DMS153 (cell line): ENCODE data around the gene SLC30A4.

Source experiments
- DNase-seq: peaks from one replicate; lab custom pipeline; 2025; lab: John Stamatoyannopoulos, UW

Gene SLC30A4

GRCh38 chr15:45451265-45451664, 71.3 kb downstream of the SLC30A4 start:
- DNase-seq = no peak

- no peak for DNase-seq
Measured at GRCh38 chr15:45449916-45450867, 72.4 kb downstream of the SLC30A4 start.

- no peak for DNase-seq
Measured at GRCh38 chr15:45449395-45449794, 73.2 kb downstream of the SLC30A4 start.

GRCh38 chr15:45448066-45448915, 74.3 kb downstream of the SLC30A4 start:
- no peak for DNase-seq

GRCh38 chr15:45443645-45444044, 78.9 kb downstream of the SLC30A4 start:
- DNase-seq = no peak

GRCh38 chr15:45442507-45443135, 79.9 kb downstream of the SLC30A4 start:
- DNase-seq = no peak

- no peak for DNase-seq
Measured at GRCh38 chr15:45441686-45442085, 80.9 kb downstream of the SLC30A4 start.

- no peak for DNase-seq
Measured at GRCh38 chr15:45441036-45441435, 81.5 kb downstream of the SLC30A4 start.

- DNase-seq = no peak
Measured at GRCh38 chr15:45439521-45440260, 82.9 kb downstream of the SLC30A4 start.

- no peak for DNase-seq
Measured at GRCh38 chr15:45435124-45435903, 87.2 kb downstream of the SLC30A4 start.

- no peak for DNase-seq
Measured at GRCh38 chr15:45434078-45434567, 88.4 kb downstream of the SLC30A4 start.

- DNase-seq = no peak
Measured at GRCh38 chr15:45431511-45431910, 91.0 kb downstream of the SLC30A4 start.

GRCh38 chr15:45429941-45430792, 92.4 kb downstream of the SLC30A4 start:
- DNase-seq = no peak
